ENCODE measurements around the gene INCENP.

INCENP gene

GRCh38 chr11:62139526-62140303 lies 15.9 kb downstream of the INCENP start:
- TF ChIP-seq CTCF (conservative IDR thresholded peaks at IDR 0.05; ENCODE audit: low read depth) = no peak
- no peak overlapping the region for H3K27ac ChIP-seq
- CTCF ChIA-PET = interaction anchor here (0.7 kb wide), 1 partner anchor 20 kb away, joined by 3 read pairs; no protein-coding TSS in a partner anchor
- no peak for DNase-seq (ENCODE audit: low spot score)
- POLR2A ChIA-PET (ENCODE audit: low non-redundant PET) = no interaction called here

- POLR2A ChIA-PET (ENCODE audit: low non-redundant PET) = no interaction called here
- DNase-seq (ENCODE audit: low spot score) = no peak
- H3K27ac ChIP-seq = no peak overlapping the region
- CTCF ChIA-PET = interaction anchor here (0.7 kb wide), 1 partner anchor 21 kb away, joined by 3 read pairs; no protein-coding TSS in a partner anchor
- no peak for TF ChIP-seq CTCF (conservative IDR thresholded peaks at IDR 0.05; ENCODE audit: low read depth)
Measured at GRCh38 chr11:62140304-62141110, 16.7 kb downstream of the INCENP start.

GRCh38 chr11:62141111-62142042 lies 17.6 kb downstream of the INCENP start:
- ChIA-PET CTCF (interaction anchor here (0.6 kb wide), 1 partner anchor 1377 kb away, joined by 3 read pairs; no protein-coding TSS in a partner anchor), POLR2A (ENCODE audit: low non-redundant PET) (interaction anchor here (1.4 kb wide), 1 partner anchor 10 kb away, joined by 3 read pairs; no protein-coding TSS in a partner anchor)
- no peak for TF ChIP-seq CTCF (conservative IDR thresholded peaks at IDR 0.05; ENCODE audit: low read depth)

DNA sequence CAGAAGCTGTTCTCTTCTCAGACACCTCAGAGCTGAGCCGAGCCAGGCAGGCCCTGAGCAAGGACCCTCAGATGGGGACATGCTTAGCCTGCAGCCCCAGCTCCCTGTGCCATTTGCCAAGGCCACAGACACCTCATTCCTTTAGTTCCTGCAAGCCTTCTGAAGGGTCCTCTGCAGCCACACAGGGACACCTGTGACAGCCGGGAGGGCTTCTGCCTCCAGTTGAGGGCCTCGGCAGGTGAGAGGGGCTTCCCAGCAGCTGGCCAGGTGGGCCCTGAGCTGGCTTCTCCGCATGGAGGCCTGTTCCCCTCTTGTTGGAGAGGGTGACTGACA lies 18.2 kb downstream of the INCENP start:
- no peak for DNase-seq (ENCODE audit: low spot score)
- ChIA-PET CTCF (interaction anchor here (0.6 to 1.3 kb wide), 2 partner anchors 30 to 1378 kb away, joined by 3 read pairs; no protein-coding TSS in a partner anchor), POLR2A (ENCODE audit: low non-redundant PET) (interaction anchor here (1.4 kb wide), 1 partner anchor 9 kb away, joined by 3 read pairs; no protein-coding TSS in a partner anchor)
- TF ChIP-seq CTCF (conservative IDR thresholded peaks at IDR 0.05; ENCODE audit: low read depth) = no peak
- no peak overlapping the region; the same call in 1 of the 2 replicates for H3K27ac ChIP-seq

More at GRCh38 chr11:62141111-62142042, 17.6 kb downstream of the INCENP start:
- DNase-seq (ENCODE audit: low spot score) = no peak
- no peak overlapping the region for H3K27ac ChIP-seq

- POLR2A ChIA-PET (ENCODE audit: low non-redundant PET) = no interaction called here
- CTCF ChIA-PET = interaction anchor here (0.6 to 1.3 kb wide), 3 partner anchors 29 to 537 kb away, joined by 3 to 6 read pairs (median 4); partner anchors contain the start of gene UQCC3
- no peak for TF ChIP-seq CTCF (conservative IDR thresholded peaks at IDR 0.05; ENCODE audit: low read depth)
- no peak for DNase-seq (ENCODE audit: low spot score)
- H3K27ac ChIP-seq = peak overlapping the region; percentile 4
Measured at GRCh38 chr11:62142921-62143320, 19.1 kb downstream of the INCENP start.

Measured in RWPE1 (cell line).